Measurements from ENCODE around the gene EPM2AIP1. TPM values are rescaled to one million over a fixed set of nuclear protein-coding genes. Genes with fewer than 3 reads are reported as not detected.

Gene EPM2AIP1
- polyA plus RNA-seq, 1 of the 3 experiments (the other 2 are of a cell fraction): 4.7 TPM

DNA sequence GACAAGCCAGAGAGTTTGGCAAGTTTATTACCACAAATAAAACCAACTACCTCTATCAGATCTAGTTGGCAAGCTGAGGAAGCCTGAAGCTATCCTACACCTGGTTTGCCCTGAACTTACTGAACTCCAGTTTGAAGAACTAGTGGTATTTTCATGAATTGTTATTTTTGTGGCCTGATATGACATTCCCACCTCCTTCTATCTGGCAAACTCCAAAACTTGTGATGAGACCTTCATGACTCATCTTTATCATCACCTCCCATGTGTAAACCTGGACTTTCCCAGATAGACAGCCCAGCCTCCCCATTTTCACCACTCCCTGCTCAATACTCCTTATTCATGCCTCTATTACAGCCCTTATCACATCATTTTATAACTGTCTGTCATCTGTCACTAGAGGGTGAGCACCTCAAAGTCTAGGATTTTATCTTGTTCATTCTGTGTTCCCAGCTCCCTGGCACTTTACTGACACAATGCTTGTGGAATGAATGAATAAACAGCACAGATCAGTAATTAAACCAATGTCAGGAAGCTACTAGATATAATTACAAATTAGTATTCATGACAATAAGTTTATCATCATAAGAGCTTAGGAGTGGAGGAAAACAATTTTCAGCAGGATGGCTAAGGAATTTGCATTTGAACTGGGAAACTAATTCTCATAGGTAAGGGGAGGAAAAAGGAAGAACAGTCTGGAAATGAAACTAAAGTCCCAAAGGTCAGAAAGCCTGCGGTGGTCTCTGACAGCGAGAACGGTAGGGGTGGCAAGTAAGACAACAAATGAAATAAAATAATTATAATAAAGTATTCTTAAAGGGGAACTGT, 34.9 kb downstream of the EPM2AIP1 start:
- H3K4me1 ChIP-seq (ENCODE audit: control insufficient read depth in 1 of 2, insufficient read depth in 2 of 2, low read depth in 1 of 2, low read length in 1 of 2): peaks cover 12 to 29% of the 10 kb centered on the region in 2 experiments; a peak in 3 of 4 replicates
- H4K20me1 ChIP-seq (ENCODE audit: insufficient read depth): no peaks in the 10 kb centered on the region
- no peak for DNase-seq
- H3F3A ChIP-seq (replicated peaks; ENCODE audit: insufficient read depth): no peaks in the 10 kb centered on the region
- TF ChIP-seq SIN3A (IDR thresholded peaks at IDR 0.05; ENCODE audit: borderline replicate concordance, low read depth, low read length) (no peak), GABPA (IDR thresholded peaks at IDR 0.05; ENCODE audit: low read depth) (no peak), TCF12 (IDR thresholded peaks at IDR 0.05) (0 out of 2 replicates have a peak, but pooled peaks have one; percentile 19), FOXJ3 (CRISPR knock-in tag; IDR thresholded peaks at IDR 0.05) (no peak), MAX (IDR thresholded peaks at IDR 0.05; ENCODE audit: low read depth) (no peak), MEF2A (IDR thresholded peaks at IDR 0.05; ENCODE audit: borderline replicate concordance, low read depth) (no peak), YY1 (IDR thresholded peaks at IDR 0.05; ENCODE audit: low read depth) (no peak), CHD2 (IDR thresholded peaks at IDR 0.05; ENCODE audit: low read length, partially characterized antibody) (no peak), RXRA (IDR thresholded peaks at IDR 0.05; ENCODE audit: borderline replicate concordance, low read depth) (no peak), EP300 (IDR thresholded peaks at IDR 0.05; ENCODE audit: borderline replicate concordance in 1 of 2, low read depth in 1 of 2, low read length in 1 of 2) (0 out of 4 replicates have a peak, but pooled peaks of 1 of the 2 experiments have one; percentile 14), NRF1 (IDR thresholded peaks at IDR 0.05; ENCODE audit: low read depth, low read length) (no peak), RCOR1 (IDR thresholded peaks at IDR 0.05; ENCODE audit: low read length) (no peak), NFIC (IDR thresholded peaks at IDR 0.05; ENCODE audit: borderline replicate concordance) (peak; percentile 8; the same call in 1 of the 2 replicates), POLR2AphosphoS5 (IDR thresholded peaks at IDR 0.05; ENCODE audit: low read depth, low read length) (no peak), FOSL2 (IDR thresholded peaks at IDR 0.05; ENCODE audit: borderline replicate concordance, low read depth) (peak; percentile 36; the same call in 1 of the 2 replicates), EZH2phosphoT487 (IDR thresholded peaks at IDR 0.05; ENCODE audit: borderline replicate concordance, low read depth) (no peak), RFX5 (IDR thresholded peaks at IDR 0.05; ENCODE audit: low read length) (no peak), FOXM1 (IDR thresholded peaks at IDR 0.05; ENCODE audit: low read depth) (no peak), JUND (IDR thresholded peaks at IDR 0.05) (peak; percentile 42), SMC3 (IDR thresholded peaks at IDR 0.05; ENCODE audit: low read depth, low read length) (no peak), TAF1 (IDR thresholded peaks at IDR 0.05; ENCODE audit: borderline replicate concordance, low read depth, low read length) (no peak)
- TF ChIP-seq, protein P1, sequence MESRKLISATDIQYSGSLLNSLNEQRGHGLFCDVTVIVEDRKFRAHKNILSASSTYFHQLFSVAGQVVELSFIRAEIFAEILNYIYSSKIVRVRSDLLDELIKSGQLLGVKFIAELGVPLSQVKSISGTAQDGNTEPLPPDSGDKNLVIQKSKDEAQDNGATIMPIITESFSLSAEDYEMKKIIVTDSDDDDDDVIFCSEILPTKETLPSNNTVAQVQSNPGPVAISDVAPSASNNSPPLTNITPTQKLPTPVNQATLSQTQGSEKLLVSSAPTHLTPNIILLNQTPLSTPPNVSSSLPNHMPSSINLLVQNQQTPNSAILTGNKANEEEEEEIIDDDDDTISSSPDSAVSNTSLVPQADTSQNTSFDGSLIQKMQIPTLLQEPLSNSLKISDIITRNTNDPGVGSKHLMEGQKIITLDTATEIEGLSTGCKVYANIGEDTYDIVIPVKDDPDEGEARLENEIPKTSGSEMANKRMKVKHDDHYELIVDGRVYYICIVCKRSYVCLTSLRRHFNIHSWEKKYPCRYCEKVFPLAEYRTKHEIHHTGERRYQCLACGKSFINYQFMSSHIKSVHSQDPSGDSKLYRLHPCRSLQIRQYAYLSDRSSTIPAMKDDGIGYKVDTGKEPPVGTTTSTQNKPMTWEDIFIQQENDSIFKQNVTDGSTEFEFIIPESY (IDR thresholded peaks at IDR 0.05; ENCODE audit: borderline replicate concordance, low read depth): no peak
- TF ChIP-seq, protein P2, sequence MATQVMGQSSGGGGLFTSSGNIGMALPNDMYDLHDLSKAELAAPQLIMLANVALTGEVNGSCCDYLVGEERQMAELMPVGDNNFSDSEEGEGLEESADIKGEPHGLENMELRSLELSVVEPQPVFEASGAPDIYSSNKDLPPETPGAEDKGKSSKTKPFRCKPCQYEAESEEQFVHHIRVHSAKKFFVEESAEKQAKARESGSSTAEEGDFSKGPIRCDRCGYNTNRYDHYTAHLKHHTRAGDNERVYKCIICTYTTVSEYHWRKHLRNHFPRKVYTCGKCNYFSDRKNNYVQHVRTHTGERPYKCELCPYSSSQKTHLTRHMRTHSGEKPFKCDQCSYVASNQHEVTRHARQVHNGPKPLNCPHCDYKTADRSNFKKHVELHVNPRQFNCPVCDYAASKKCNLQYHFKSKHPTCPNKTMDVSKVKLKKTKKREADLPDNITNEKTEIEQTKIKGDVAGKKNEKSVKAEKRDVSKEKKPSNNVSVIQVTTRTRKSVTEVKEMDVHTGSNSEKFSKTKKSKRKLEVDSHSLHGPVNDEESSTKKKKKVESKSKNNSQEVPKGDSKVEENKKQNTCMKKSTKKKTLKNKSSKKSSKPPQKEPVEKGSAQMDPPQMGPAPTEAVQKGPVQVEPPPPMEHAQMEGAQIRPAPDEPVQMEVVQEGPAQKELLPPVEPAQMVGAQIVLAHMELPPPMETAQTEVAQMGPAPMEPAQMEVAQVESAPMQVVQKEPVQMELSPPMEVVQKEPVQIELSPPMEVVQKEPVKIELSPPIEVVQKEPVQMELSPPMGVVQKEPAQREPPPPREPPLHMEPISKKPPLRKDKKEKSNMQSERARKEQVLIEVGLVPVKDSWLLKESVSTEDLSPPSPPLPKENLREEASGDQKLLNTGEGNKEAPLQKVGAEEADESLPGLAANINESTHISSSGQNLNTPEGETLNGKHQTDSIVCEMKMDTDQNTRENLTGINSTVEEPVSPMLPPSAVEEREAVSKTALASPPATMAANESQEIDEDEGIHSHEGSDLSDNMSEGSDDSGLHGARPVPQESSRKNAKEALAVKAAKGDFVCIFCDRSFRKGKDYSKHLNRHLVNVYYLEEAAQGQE (IDR thresholded peaks at IDR 0.05; ENCODE audit: low read depth, low read length): no peak
- TF ChIP-seq, protein P3, sequence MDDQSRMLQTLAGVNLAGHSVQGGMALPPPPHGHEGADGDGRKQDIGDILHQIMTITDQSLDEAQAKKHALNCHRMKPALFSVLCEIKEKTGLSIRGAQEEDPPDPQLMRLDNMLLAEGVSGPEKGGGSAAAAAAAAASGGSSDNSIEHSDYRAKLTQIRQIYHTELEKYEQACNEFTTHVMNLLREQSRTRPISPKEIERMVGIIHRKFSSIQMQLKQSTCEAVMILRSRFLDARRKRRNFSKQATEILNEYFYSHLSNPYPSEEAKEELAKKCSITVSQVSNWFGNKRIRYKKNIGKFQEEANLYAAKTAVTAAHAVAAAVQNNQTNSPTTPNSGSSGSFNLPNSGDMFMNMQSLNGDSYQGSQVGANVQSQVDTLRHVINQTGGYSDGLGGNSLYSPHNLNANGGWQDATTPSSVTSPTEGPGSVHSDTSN (IDR thresholded peaks at IDR 0.05): peak; percentile 46
- TF ChIP-seq, protein P4, sequence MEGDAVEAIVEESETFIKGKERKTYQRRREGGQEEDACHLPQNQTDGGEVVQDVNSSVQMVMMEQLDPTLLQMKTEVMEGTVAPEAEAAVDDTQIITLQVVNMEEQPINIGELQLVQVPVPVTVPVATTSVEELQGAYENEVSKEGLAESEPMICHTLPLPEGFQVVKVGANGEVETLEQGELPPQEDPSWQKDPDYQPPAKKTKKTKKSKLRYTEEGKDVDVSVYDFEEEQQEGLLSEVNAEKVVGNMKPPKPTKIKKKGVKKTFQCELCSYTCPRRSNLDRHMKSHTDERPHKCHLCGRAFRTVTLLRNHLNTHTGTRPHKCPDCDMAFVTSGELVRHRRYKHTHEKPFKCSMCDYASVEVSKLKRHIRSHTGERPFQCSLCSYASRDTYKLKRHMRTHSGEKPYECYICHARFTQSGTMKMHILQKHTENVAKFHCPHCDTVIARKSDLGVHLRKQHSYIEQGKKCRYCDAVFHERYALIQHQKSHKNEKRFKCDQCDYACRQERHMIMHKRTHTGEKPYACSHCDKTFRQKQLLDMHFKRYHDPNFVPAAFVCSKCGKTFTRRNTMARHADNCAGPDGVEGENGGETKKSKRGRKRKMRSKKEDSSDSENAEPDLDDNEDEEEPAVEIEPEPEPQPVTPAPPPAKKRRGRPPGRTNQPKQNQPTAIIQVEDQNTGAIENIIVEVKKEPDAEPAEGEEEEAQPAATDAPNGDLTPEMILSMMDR (IDR thresholded peaks at IDR 0.05): no peak
- peak overlapping the region in 1 of 2 experiments; percentile 34; a peak in 2 of 4 replicates for H3K27ac ChIP-seq (ENCODE audit: low read depth in 2 of 2, low read length in 1 of 2)
- 74% methylated on average over 3 of the region's 3 CpGs for WGBS (ENCODE audit: low lambda C conversion rate)
- H3K4me2 ChIP-seq: no peak overlapping the region
- H3K79me2 ChIP-seq (ENCODE audit: insufficient read depth): no peaks in the 10 kb centered on the region
- no peaks in the 10 kb centered on the region for H3K36me3 ChIP-seq (replicated peaks in 1 of 2; ENCODE audit: control insufficient read depth in 1 of 2, insufficient read depth in 2 of 2, low read length in 1 of 2)
- H3K4me3 ChIP-seq (ENCODE audit: low read depth in 2 of 2, low read length in 1 of 2): no peak overlapping the region
- H2AFZ ChIP-seq (ENCODE audit: low read depth): no peak overlapping the region
- no peak overlapping the region for H3K9ac ChIP-seq
- H3K27me3 ChIP-seq (ENCODE audit: insufficient read depth): no peaks in the 10 kb centered on the region; the same call in 1 of the 2 replicates
- H3K9me3 ChIP-seq: no peaks in the 10 kb centered on the region
- ChIA-PET CTCF (interaction anchor here (0.6 to 7.8 kb wide), 41 partner anchors 9 to 992 kb away, joined by 3 to 55 read pairs (median 5); partner anchors contain the start of genes EPM2AIP1 and MLH1), POLR2A (interaction anchor here (0.6 kb wide), 1 partner anchor 88 kb away, joined by 3 read pairs; no protein-coding TSS in a partner anchor)
- H3K9me2 ChIP-seq: no peaks in the 10 kb centered on the region

All from SK-N-SH (cell line).